H1 (cell line): ENCODE data around the gene SLC38A10. TPM values are rescaled to one million over a fixed set of nuclear protein-coding genes. Genes with fewer than 3 reads are reported as not detected.

Source experiments
- CTCF ChIA-PET: fragments of 300-600 bp; sonication (Branson Sonifier 250); formaldehyde crosslinking; loops from one replicate; lab custom pipeline; 2021; ENCODE audit not compliant: partially characterized antibody; lab: Charles Lee
- POLR2A ChIA-PET: fragments of 300-600 bp; sonication (Branson Sonifier 250); formaldehyde crosslinking; loops from one replicate; lab custom pipeline; 2021; ENCODE audit warnings: inconsistent platforms; ENCODE audit not compliant: partially characterized antibody; lab: Charles Lee
- DNase-seq, 2 experiments: peaks; one replicate each; pipeline versions ENCODE4 v3.0.0 to v3.0.0-alpha.2; 2010 to 2022; ENCODE audit warnings: low spot score in 2 of 2, low read depth in 1 of 2, mixed read lengths in 1 of 2
- FAIRE-seq: peaks from 2 replicates; lab custom pipeline; 2011; peaks lifted over from hg19 to GRCh38; lab: Jason Lieb, UNC
- H2AFZ ChIP-seq: 2 replicates; pipeline ENCODE4 v1.8.1; 2012; ENCODE audit warnings: low read length, inconsistent platforms
- H2AK5ac ChIP-seq: 2 replicates; pipeline ENCODE4 v1.6.1; 2013; ENCODE audit warnings: low read depth, low read length
- H2BK120ac ChIP-seq: replicated peaks from 2 replicates; pipeline ENCODE3; 2013; ENCODE audit warnings: low read depth, low read length, inconsistent platforms
- H2BK12ac ChIP-seq: 2 replicates; pipeline ENCODE4 v1.6.1; 2013; ENCODE audit warnings: low read depth, low read length
- H2BK15ac ChIP-seq: 2 replicates; pipeline ENCODE4 v1.6.1; 2013; ENCODE audit warnings: low read length
- H2BK20ac ChIP-seq: 2 replicates; pipeline ENCODE4 v1.6.1; 2013; ENCODE audit warnings: low read length
- H2BK5ac ChIP-seq: 2 replicates; pipeline ENCODE4 v1.6.1; 2013; ENCODE audit warnings: low read depth, low read length
- H3K14ac ChIP-seq: 2 replicates; pipeline ENCODE4 v1.6.1; 2013; ENCODE audit warnings: inconsistent platforms; ENCODE audit not compliant: insufficient read length
- H3K18ac ChIP-seq: 2 replicates; pipeline ENCODE4 v1.6.1; 2013; ENCODE audit warnings: low read length; ENCODE audit errors: extremely low read depth
- H3K23ac ChIP-seq: 2 replicates; pipeline ENCODE4 v1.6.1; 2013; ENCODE audit warnings: inconsistent platforms; ENCODE audit not compliant: insufficient read length
- H3K23me2 ChIP-seq: 2 replicates; pipeline ENCODE4 v1.6.1; 2013; ENCODE audit warnings: low read depth, low read length
- H3K27ac ChIP-seq: 2 replicates; pipeline ENCODE4 v1.6.1; 2011; ENCODE audit warnings: low read depth, low read length, inconsistent platforms
- H3K27me3 ChIP-seq, 4 experiments: replicated peaks in 1 of 4; 1 replicate in 1 of 4; 2 replicates in 3 of 4; pipeline versions ENCODE4 v1.6.1 to v1.8.1; 2011 to 2013; ENCODE audit warnings: low read length in 3 of 4, mild to moderate bottlenecking in 3 of 4, inconsistent platforms in 2 of 4, mixed read lengths in 2 of 4, moderate library complexity in 1 of 4; ENCODE audit not compliant: control insufficient read depth in 3 of 4, insufficient read depth in 3 of 4; ENCODE audit errors: extremely low read depth in 1 of 4
- H3K36me3 ChIP-seq, 4 experiments: 2 replicates each; pipeline versions ENCODE4 v1.6.1 to v1.8.1; 2011 to 2013; ENCODE audit warnings: mild to moderate bottlenecking in 4 of 4, low read length in 3 of 4, moderate library complexity in 2 of 4, control low read depth in 1 of 4, inconsistent platforms in 1 of 4; ENCODE audit not compliant: insufficient read depth in 4 of 4, control insufficient read depth in 2 of 4
- H3K4ac ChIP-seq: replicated peaks from 2 replicates; pipeline ENCODE3; 2013; ENCODE audit warnings: low read length, low read depth, mixed read lengths, inconsistent platforms; ENCODE audit not compliant: insufficient read length
- H3K4me1 ChIP-seq, 4 experiments: replicated peaks in 1 of 4; 1 replicate in 1 of 4; 2 replicates in 3 of 4; pipeline versions ENCODE4 v1.6.1 to v1.8.1; 2011 to 2013; ENCODE audit warnings: low read length in 3 of 4, inconsistent platforms in 2 of 4, mixed read lengths in 1 of 4; ENCODE audit not compliant: insufficient read depth in 4 of 4, control insufficient read depth in 3 of 4
- H3K4me2 ChIP-seq, 2 experiments: 2 replicates each; pipeline versions ENCODE4 v1.6.1 to v1.8.1; 2011 to 2013; ENCODE audit warnings: low read depth in 2 of 2, low read length in 2 of 2, control low read depth in 1 of 2, inconsistent platforms in 1 of 2, mild to moderate bottlenecking in 1 of 2; ENCODE audit not compliant: insufficient read depth in 1 of 2
- H3K4me3 ChIP-seq, 4 experiments: fragments of 200-600, 300-600 bp in 1 of 4; sonication (generic), shearing (Covaris generic), sonication (Bioruptor Twin) in 1 of 4; 2 replicates each; pipeline versions ENCODE4 v1.5.1 to v1.8.1; 2011 to 2016; ENCODE audit warnings: low read length in 4 of 4, low read depth in 3 of 4, control low read depth in 2 of 4, inconsistent platforms in 2 of 4, mild to moderate bottlenecking in 2 of 4, mixed read lengths in 1 of 4, moderate library complexity in 1 of 4; ENCODE audit not compliant: insufficient read depth in 2 of 4; ENCODE audit errors: extremely low read depth in 1 of 4
- H3K56ac ChIP-seq: replicated peaks from 2 replicates; pipeline ENCODE3; 2013; ENCODE audit warnings: low read depth, mild to moderate bottlenecking, mixed read lengths, low read length, inconsistent platforms; ENCODE audit not compliant: insufficient read length
- H3K79me1 ChIP-seq: 2 replicates; pipeline ENCODE4 v1.6.1; 2013; ENCODE audit warnings: low read depth, low read length, control low read depth
- H3K79me2 ChIP-seq, 2 experiments: 2 replicates each; pipeline versions ENCODE4 v1.6.1 to v1.8.1; 2012 to 2013; ENCODE audit warnings: low read length in 2 of 2, mild to moderate bottlenecking in 2 of 2, inconsistent platforms in 1 of 2; ENCODE audit not compliant: insufficient read depth in 2 of 2, control insufficient read depth in 1 of 2
- H3K9ac ChIP-seq, 4 experiments: replicated peaks in 1 of 4; 1 replicate in 1 of 4; 2 replicates in 3 of 4; pipeline versions ENCODE4 v1.6.1 to v1.8.1; 2011 to 2013; ENCODE audit warnings: low read depth in 3 of 4, low read length in 3 of 4, control low read depth in 2 of 4, mild to moderate bottlenecking in 2 of 4, moderate library complexity in 2 of 4, inconsistent platforms in 1 of 4; ENCODE audit errors: extremely low read depth in 1 of 4
- H3K9me3 ChIP-seq, 2 experiments: 2 replicates each; pipeline versions ENCODE4 v1.6.1 to v1.8.1; 2012 to 2013; ENCODE audit warnings: mild to moderate bottlenecking in 2 of 2, moderate library complexity in 2 of 2, control low read depth in 1 of 2, inconsistent platforms in 1 of 2, low read depth in 1 of 2, low read length in 1 of 2, mixed read lengths in 1 of 2; ENCODE audit not compliant: insufficient read depth in 2 of 2
- H4K20me1 ChIP-seq, 2 experiments: replicated peaks in 1 of 2; 2 replicates each; pipeline versions ENCODE3 to v1.8.1; 2011 to 2013; ENCODE audit warnings: inconsistent platforms in 2 of 2, low read length in 2 of 2, mild to moderate bottlenecking in 1 of 2; ENCODE audit not compliant: insufficient read depth in 2 of 2, control insufficient read depth in 1 of 2
- H4K5ac ChIP-seq: 2 replicates; pipeline ENCODE4 v1.6.1; 2013; ENCODE audit warnings: low read length, low read depth, mixed read lengths, inconsistent platforms; ENCODE audit not compliant: insufficient read length
- H4K8ac ChIP-seq: 2 replicates; pipeline ENCODE4 v1.8.0; 2013; ENCODE audit warnings: mild to moderate bottlenecking, moderate library complexity, low read length, inconsistent platforms; ENCODE audit not compliant: insufficient read depth; ENCODE audit errors: extremely low read depth
- H4K91ac ChIP-seq: replicated peaks from 2 replicates; pipeline ENCODE3; 2013; ENCODE audit warnings: low read length, mixed read lengths, inconsistent platforms; ENCODE audit not compliant: insufficient read length
- GTF2F1 ChIP-seq: IDR thresholded peaks from 2 replicates; pipeline ENCODE4 v1.6.1; 2012; ENCODE audit warnings: low read depth, low read length, improper control_type of control experiment, borderline replicate concordance
- JUN ChIP-seq: IDR thresholded peaks from 2 replicates; pipeline ENCODE4 v1.6.1; 2011; ENCODE audit warnings: low read depth, mild to moderate bottlenecking, improper control_type of control experiment, low read length
- RBBP5 ChIP-seq: IDR thresholded peaks from 2 replicates; pipeline ENCODE4 v1.7.1; 2012; ENCODE audit warnings: low read depth, mild to moderate bottlenecking, inconsistent platforms, low read length, moderate library complexity, borderline replicate concordance
- SIRT6 ChIP-seq: IDR thresholded peaks from one replicate; pipeline ENCODE4 v1.7.1; 2012; ENCODE audit warnings: low read length, inconsistent platforms
- WGBS, 2 experiments: shearing (Covaris generic) in 1 of 2; methylation state at CpG; one replicate each; pipeline versions ENCODE4 v1.1.6 to v1.1.7; 2013 to 2015; ENCODE audit warnings: low lambda C conversion rate in 2 of 2, mixed read lengths in 2 of 2, inconsistent platforms in 1 of 2, low coverage in 1 of 2, missing lambda C conversion rate in 1 of 2; ENCODE audit not compliant: insufficient replicate concordance in 2 of 2, insufficient coverage in 1 of 2, insufficient read length in 1 of 2; ENCODE audit errors: extremely low coverage in 1 of 2, missing lambda C conversion rate in 1 of 2; 5-methylcytosine and 5-hydroxymethylcytosine counted together
- polyA plus RNA-seq, 7 experiments: library from polyadenylated mRNA; depleted of rRNA in 3 of 7; stranded (reverse) in 5 of 7; unstranded in 2 of 7; fragments of >200 nt in 5 of 7; fragments of 200-250 nt in 2 of 7; gene quantifications; 1 replicate in 5 of 7; 2 replicates in 1 of 7; 4 replicates in 1 of 7; pipeline versions ENCODE4 v1.2.1 to v1.2.3, GENCODE V29; 2011 to 2013; ENCODE audit warnings: missing spikeins in 2 of 7, mixed read lengths in 2 of 7
- total RNA-seq: library from RNA; stranded (reverse); fragmentation: NEBNext Ultra II Directional; extraction: Animal tissue kit (Norgen Biotek cat#: 25700); gene quantifications from 2 replicates; pipeline ENCODE4 v1.2.1, GENCODE V29; 2021

The SLC38A10 gene
- total and polyA plus RNA-seq, 2 of the 8 experiments (the other 6 are each of a cell fraction or from before 2014, with no cell fraction given), result 26.4 to 41.0 TPM

DNA sequence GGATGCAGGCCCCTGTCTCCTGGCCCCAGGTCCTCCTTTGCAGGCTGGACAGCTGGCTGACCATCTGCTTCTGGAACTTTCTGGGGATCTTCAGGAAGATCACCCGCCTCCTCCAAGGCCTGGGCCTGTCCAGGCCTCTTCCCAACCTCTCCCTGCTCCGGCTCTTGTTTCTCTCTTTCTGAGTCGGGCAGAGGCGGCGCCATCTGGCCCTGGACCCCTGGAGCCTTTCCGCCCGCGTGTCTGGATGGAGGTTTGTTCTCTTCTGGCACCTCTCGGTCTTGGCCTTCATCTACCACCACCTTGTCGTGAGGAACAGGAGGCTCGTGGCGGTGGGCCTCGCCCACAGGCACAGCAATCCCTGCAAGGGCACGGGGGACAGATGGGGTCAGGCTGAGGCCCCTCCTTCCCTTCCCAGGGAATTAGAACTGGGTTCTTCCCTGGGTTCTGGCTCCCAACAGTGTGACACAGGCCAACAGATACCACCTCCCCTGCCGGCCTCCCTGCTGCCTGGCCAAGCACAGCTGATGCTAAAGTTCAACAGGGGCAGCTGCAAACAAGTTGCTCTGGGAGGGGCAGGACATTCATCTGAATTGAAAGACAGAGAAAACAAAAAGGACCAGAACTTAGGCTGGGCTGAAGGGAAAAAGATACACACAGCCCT, 42.7 kb downstream of the SLC38A10 start:
- Histone ChIP-seq H4K8ac (no peak overlapping the region), H2BK5ac (no peak overlapping the region), H2BK12ac (no peak overlapping the region), H3K9ac (no peak overlapping the region; a peak in 1 of 7 replicates), H3K4me3 (no peak overlapping the region), H3K56ac (no peak overlapping the region), H3K23me2 (peaks cover 6% of the 10 kb centered on the region; the same call in 1 of the 2 replicates), H2AK5ac (no peak overlapping the region; the same call in 1 of the 2 replicates), H3K36me3 (no peaks in the 10 kb centered on the region; a peak in 1 of 8 replicates), H3K4me2 (no peak overlapping the region), H3K23ac (no peak overlapping the region), H3K18ac (no peak overlapping the region), H3K79me2 (no peaks in the 10 kb centered on the region), H2BK20ac (no peak overlapping the region), H2AFZ (no peak overlapping the region), H3K4me1 (peaks cover 0 to 8% (median 2%) of the 10 kb centered on the region in 4 experiments; a peak in 3 of 7 replicates), H4K91ac (no peak overlapping the region), H2BK120ac (no peak overlapping the region), H3K79me1 (no peaks in the 10 kb centered on the region), H4K5ac (no peak overlapping the region), H3K4ac (no peak overlapping the region), H3K9me3 (no peaks in the 10 kb centered on the region), H2BK15ac (no peak overlapping the region), H4K20me1 (peaks cover 0 to 11% of the 10 kb centered on the region in 2 experiments), H3K14ac (no peak overlapping the region), H3K27ac (no peak overlapping the region), H3K27me3 (no peaks in the 10 kb centered on the region)
- DNase-seq (no peak), FAIRE-seq (no peak)
- ChIA-PET POLR2A (interaction anchor here (0.9 to 1.7 kb wide), 3 partner anchors 140 to 261 kb away, joined by 3 to 6 read pairs (median 3); partner anchors contain the start of gene ACTG1), CTCF (interaction anchor here (0.6 to 7.0 kb wide), 35 partner anchors 10 to 721 kb away, joined by 3 to 50 read pairs (median 4); partner anchors contain the start of genes CEP131, NDUFAF8, SLC38A10 and TEPSIN)
- 83% methylated on average over 15 of the region's 15 CpGs; no CpG with 5 or more reads in 1 of the 2 experiments for WGBS, 2 experiments
- TF ChIP-seq GTF2F1 (no peak), RBBP5 (no peak), SIRT6 (no peak), JUN (no peak)
